Measurements from ENCODE around the gene MYD88. TPM values are rescaled to one million over a fixed set of nuclear protein-coding genes. Genes with fewer than 3 reads are reported as not detected.

Gene MYD88
- total RNA-seq, 1 donor from 2014 or later = 51.0 TPM

DNA sequence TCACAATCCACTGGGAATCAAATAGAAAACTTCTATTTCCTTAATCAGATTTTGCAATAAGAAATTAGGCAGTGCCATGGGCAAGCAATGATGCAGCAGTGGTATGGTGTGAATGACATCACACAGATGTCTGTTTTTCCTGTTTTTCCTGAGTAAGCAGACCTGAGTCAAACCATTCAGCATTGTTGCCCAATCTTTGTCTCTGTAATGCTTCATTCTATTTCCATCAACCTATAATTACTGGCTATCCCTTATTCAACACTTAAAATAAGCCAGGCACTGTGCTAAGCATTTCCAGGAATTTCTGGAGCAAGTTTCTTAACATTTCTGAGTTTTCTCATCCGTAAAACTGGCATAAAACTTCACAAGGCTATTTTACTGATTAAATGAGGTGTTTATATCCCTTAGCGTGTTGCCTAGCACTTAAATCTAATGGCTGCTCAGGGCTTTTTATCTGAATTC is 15.6 kb downstream of the MYD88 start:
- DNase-seq (ENCODE audit: low spot score) = no peak
- peaks cover 6% of the 10 kb centered on the region for H3K4me1 Mint-ChIP-seq (ENCODE audit: unreplicated experiment)
- H3K27ac Mint-ChIP-seq (ENCODE audit: unreplicated experiment) = no peak overlapping the region
- TF ChIP-seq, protein P1, sequence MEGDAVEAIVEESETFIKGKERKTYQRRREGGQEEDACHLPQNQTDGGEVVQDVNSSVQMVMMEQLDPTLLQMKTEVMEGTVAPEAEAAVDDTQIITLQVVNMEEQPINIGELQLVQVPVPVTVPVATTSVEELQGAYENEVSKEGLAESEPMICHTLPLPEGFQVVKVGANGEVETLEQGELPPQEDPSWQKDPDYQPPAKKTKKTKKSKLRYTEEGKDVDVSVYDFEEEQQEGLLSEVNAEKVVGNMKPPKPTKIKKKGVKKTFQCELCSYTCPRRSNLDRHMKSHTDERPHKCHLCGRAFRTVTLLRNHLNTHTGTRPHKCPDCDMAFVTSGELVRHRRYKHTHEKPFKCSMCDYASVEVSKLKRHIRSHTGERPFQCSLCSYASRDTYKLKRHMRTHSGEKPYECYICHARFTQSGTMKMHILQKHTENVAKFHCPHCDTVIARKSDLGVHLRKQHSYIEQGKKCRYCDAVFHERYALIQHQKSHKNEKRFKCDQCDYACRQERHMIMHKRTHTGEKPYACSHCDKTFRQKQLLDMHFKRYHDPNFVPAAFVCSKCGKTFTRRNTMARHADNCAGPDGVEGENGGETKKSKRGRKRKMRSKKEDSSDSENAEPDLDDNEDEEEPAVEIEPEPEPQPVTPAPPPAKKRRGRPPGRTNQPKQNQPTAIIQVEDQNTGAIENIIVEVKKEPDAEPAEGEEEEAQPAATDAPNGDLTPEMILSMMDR (IDR thresholded peaks at IDR 0.05; ENCODE audit: unreplicated experiment) = no peak
- peaks cover 3% of the 10 kb centered on the region for H3K27me3 Mint-ChIP-seq (ENCODE audit: unreplicated experiment)
- H3K9me3 Mint-ChIP-seq (ENCODE audit: unreplicated experiment) = no peaks in the 10 kb centered on the region
- no peaks in the 10 kb centered on the region for H3K36me3 Mint-ChIP-seq (ENCODE audit: low read depth, unreplicated experiment)
- no peak overlapping the region for H3K4me3 Mint-ChIP-seq (ENCODE audit: unreplicated experiment)

DNA sequence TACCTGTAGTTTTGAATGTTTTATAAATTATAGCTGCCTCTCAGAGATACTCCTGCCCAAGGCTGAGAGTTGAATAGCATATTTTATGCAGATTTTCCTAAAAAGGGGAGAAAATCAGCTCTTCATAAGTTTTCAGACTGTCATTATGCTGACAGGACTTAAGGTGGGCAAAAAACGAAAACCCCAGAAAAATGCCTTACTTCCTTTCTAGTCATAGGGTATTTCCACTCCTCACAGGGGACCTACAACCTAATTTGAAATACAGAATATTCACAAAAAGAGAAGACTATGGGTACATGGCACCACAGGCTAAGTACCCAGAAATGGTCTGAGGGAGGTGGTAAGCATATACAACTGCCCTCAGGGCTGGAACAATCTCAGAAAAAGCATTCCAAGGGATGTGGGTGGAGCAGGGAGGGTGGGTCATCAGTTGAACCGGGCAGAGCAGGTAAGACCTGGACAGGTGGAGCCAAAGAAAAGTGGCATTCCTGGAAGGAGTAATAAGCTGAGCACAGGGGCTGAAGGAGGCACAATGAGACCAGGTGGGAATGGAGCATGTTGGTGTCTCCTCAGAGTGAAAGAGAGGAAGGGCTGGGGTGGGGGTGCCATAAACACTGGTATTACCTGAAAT is 16.3 kb downstream of the MYD88 start:
- H3K4me3 Mint-ChIP-seq (ENCODE audit: unreplicated experiment) = no peak overlapping the region
- TF ChIP-seq, protein P1 (IDR thresholded peaks at IDR 0.05; ENCODE audit: unreplicated experiment) = no peak
- H3K36me3 Mint-ChIP-seq (ENCODE audit: low read depth, unreplicated experiment) = no peaks in the 10 kb centered on the region
- H3K4me1 Mint-ChIP-seq (ENCODE audit: unreplicated experiment) = peaks cover under 1% of the 10 kb centered on the region
- H3K9me3 Mint-ChIP-seq (ENCODE audit: unreplicated experiment) = no peaks in the 10 kb centered on the region
- peaks cover 3% of the 10 kb centered on the region for H3K27me3 Mint-ChIP-seq (ENCODE audit: unreplicated experiment)
- H3K27ac Mint-ChIP-seq (ENCODE audit: unreplicated experiment) = peak overlapping the region; percentile 2
- no peak for DNase-seq (ENCODE audit: low spot score)

DNA sequence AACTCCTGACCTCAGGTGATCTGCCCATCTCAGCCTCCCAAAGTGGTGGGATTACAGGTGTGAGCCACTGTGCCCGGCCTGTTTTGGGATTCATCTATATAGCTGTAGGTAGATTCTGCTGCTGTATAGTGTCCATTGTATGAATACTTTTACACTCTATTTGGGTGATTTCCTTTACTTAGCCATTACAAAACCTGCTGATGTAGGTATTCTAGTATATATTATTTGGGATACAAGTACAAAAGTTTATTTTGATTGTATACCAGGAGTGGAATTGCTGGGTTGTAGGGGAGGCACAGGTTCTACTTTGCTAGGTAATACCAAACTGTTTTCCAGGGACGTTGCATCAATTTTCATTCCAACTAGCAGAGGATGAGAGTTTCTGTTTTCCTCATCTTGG is 17.4 kb downstream of the MYD88 start:
- H3K4me3 Mint-ChIP-seq (ENCODE audit: unreplicated experiment) = no peak overlapping the region
- H3K4me1 Mint-ChIP-seq (ENCODE audit: unreplicated experiment) = no peaks in the 10 kb centered on the region
- DNase-seq (ENCODE audit: low spot score) = no peak
- TF ChIP-seq, protein P1 (IDR thresholded peaks at IDR 0.05; ENCODE audit: unreplicated experiment) = no peak
- no peaks in the 10 kb centered on the region for H3K36me3 Mint-ChIP-seq (ENCODE audit: low read depth, unreplicated experiment)
- H3K9me3 Mint-ChIP-seq (ENCODE audit: unreplicated experiment) = no peaks in the 10 kb centered on the region
- H3K27me3 Mint-ChIP-seq (ENCODE audit: unreplicated experiment) = peaks cover 3% of the 10 kb centered on the region
- no peak overlapping the region for H3K27ac Mint-ChIP-seq (ENCODE audit: unreplicated experiment)

DNA sequence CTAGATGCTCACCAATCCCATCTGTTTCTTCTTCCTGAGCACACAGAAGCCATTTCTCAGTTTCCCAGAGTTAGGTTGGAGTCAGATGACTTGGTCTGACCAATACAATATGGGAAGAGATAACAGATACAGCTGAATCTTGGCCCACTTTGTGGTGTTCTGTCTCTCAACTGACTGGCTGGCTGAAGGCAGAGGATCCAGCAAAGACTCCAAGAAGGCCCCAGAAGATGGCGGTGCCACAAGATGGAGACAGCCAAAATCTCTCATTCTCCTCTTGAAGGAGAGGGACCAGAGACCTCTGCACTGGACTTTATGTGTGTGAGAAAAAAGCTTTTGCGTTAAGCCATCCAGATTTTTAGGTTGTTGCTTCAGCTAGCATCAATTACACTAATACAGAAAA is 18.7 kb downstream of the MYD88 start:
- TF ChIP-seq, protein P1 (IDR thresholded peaks at IDR 0.05; ENCODE audit: unreplicated experiment) = no peak
- H3K36me3 Mint-ChIP-seq (ENCODE audit: low read depth, unreplicated experiment) = no peaks in the 10 kb centered on the region
- H3K4me1 Mint-ChIP-seq (ENCODE audit: unreplicated experiment) = no peaks in the 10 kb centered on the region
- no peak for DNase-seq (ENCODE audit: low spot score)
- peaks cover 3% of the 10 kb centered on the region for H3K27me3 Mint-ChIP-seq (ENCODE audit: unreplicated experiment)
- H3K4me3 Mint-ChIP-seq (ENCODE audit: unreplicated experiment) = no peak overlapping the region
- no peak overlapping the region for H3K27ac Mint-ChIP-seq (ENCODE audit: unreplicated experiment)
- no peaks in the 10 kb centered on the region for H3K9me3 Mint-ChIP-seq (ENCODE audit: unreplicated experiment)

DNA sequence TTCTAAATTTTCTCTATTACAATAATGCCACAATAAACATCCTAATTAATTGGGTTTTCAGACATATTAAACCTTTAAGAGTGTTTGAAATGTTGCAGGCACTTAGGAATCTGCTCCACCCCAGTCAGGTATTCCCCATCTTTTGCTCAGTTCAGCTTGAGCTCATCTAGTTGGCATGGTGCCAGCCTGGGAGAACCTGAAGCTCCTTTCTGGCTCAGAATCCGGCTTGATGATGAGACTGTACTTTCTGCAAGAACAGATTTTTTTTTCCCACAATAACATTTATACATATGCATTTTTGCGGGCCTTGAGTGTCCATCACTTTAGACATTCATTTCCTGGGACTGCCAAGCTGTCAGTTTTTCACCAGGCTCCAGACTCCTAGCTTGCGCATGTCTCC is 19.1 kb downstream of the MYD88 start:
- Mint-ChIP-seq H3K27ac (ENCODE audit: unreplicated experiment) (no peak overlapping the region), H3K4me3 (ENCODE audit: unreplicated experiment) (no peak overlapping the region), H3K27me3 (ENCODE audit: unreplicated experiment) (peaks cover 3% of the 10 kb centered on the region), H3K9me3 (ENCODE audit: unreplicated experiment) (no peaks in the 10 kb centered on the region), H3K4me1 (ENCODE audit: unreplicated experiment) (no peaks in the 10 kb centered on the region), H3K36me3 (ENCODE audit: low read depth, unreplicated experiment) (no peaks in the 10 kb centered on the region)
- TF ChIP-seq, protein P1 (IDR thresholded peaks at IDR 0.05; ENCODE audit: unreplicated experiment) = no peak
- no peak for DNase-seq (ENCODE audit: low spot score)

Data from endothelial cell (in vitro differentiated cells).